GM12801 (cell line): Measurements from ENCODE around the gene SPACA6.

ENCODE experiments used
- TF ChIP-seq, protein P1 (sequence below): IDR thresholded peaks from one replicate; pipeline ENCODE4 v1.5.1; 2011; ENCODE audit warnings: control low read depth; ENCODE audit not compliant: insufficient read length; ENCODE audit errors: extremely low read depth

Gene SPACA6

DNA sequence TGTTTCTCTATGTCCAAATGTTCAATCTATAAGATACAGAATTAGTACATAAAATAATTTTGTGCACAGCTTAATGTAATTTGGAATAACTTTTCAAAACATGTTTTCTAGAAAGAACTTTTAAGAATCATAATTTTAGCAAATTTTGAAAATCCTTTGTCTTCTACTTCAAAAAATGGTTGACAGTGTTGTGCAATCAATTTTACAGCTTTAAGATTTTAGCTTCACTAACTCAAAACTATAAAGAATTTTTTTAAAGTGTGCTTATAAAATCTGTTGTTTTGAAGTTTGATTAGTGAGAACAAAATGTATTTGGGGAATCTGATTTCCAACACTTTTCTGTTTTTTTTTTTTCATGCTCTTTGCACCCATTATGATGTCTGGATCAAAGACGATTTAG is 12.7 kb upstream of the SPACA6 start:
- TF ChIP-seq, protein P1, sequence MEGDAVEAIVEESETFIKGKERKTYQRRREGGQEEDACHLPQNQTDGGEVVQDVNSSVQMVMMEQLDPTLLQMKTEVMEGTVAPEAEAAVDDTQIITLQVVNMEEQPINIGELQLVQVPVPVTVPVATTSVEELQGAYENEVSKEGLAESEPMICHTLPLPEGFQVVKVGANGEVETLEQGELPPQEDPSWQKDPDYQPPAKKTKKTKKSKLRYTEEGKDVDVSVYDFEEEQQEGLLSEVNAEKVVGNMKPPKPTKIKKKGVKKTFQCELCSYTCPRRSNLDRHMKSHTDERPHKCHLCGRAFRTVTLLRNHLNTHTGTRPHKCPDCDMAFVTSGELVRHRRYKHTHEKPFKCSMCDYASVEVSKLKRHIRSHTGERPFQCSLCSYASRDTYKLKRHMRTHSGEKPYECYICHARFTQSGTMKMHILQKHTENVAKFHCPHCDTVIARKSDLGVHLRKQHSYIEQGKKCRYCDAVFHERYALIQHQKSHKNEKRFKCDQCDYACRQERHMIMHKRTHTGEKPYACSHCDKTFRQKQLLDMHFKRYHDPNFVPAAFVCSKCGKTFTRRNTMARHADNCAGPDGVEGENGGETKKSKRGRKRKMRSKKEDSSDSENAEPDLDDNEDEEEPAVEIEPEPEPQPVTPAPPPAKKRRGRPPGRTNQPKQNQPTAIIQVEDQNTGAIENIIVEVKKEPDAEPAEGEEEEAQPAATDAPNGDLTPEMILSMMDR = no peak

DNA sequence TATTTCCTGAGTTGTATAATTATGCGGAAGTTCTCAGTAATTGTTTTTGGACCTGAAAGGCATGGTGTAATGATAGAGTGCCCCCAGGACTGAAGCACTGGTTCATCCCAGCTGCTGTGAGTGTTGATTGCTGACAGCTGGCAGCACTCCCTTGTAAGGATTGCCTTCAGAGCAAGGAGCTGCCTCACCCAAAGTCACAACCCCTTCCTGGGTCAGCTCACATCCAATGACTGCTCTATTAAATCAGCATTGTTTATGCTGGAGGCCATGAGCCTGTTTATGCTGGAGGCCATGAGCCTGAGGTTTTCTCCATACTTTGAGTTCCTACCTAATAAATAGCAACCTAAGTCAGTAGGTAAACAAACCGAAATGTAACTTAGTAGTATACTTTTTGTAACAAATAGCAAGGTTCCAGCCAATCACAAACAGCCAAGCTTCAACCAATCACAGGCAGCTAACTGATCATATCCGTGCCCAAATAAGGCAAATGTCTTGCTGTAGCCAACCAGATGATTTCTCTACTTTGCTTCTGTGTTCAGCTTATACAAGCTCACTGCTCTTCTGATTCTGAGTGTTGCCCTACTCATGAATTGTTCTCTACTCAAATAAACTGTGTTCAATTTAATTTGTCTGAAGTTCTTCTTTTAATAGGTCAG is 11.7 kb upstream of the SPACA6 start:
- TF ChIP-seq, protein P1 = no peak

DNA sequence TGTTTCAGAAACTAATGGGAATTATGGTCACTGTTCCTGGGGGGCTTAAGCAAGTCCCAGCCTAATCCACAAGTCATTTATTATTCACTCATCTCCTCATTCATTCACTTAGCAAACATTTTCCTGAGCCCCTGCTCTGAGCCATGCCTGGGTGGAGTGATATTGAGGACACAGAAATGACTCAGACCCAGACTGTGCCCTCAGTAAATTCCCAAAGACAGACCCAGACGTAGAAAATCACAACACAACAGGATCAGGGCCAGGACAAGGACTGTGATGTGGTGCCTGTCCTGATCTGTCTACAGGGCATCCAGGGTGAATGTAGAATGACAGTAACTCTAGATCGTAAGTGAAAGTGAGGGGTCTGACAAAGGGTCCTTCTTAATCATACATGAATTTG is 7.0 kb upstream of the SPACA6 start:
- TF ChIP-seq, protein P1 = no peak

DNA sequence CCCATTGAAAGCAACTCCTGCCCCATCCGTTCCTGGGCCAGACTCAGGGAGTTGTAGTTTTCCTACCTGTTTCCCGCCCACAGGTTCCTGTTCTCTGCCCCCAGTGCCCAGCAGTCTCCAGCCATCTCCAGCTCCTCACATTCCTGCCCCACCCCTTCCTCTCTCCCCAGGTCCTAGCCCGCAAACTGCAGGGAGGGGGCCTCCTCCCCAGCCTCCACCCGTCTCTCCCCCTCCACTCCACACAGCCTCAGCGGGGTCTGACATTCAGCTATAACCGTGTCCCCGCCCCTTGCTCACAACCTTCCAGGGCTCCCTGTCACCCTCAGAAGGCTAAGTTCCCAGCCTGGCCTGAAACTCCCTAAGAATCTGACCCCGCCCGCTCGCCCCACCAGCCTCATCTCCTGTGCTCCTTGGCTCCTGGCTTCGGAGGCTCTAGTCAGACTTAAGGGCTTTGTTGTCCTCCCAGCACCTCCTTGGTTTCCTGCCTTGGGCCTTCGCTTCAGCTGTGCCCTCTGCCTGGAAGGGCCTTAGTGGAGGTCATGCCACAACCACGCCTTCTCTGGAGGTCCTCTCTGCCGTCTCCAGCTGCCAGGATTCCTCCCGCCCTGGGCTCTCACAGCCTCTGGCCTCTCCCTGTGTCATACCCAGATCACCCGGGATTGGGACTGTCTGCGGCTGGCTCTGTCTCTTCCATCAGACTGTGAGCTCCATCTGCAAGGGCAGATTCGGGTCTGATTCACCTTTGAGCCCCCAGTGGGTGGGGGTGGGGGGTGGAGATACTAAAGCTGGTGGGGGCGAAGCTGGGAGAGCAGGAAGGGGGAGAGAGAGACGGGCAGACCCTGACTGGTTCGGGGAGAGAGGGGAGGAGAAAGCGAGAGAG is 5.1 kb upstream of the SPACA6 start:
- TF ChIP-seq, protein P1 = no peak

DNA sequence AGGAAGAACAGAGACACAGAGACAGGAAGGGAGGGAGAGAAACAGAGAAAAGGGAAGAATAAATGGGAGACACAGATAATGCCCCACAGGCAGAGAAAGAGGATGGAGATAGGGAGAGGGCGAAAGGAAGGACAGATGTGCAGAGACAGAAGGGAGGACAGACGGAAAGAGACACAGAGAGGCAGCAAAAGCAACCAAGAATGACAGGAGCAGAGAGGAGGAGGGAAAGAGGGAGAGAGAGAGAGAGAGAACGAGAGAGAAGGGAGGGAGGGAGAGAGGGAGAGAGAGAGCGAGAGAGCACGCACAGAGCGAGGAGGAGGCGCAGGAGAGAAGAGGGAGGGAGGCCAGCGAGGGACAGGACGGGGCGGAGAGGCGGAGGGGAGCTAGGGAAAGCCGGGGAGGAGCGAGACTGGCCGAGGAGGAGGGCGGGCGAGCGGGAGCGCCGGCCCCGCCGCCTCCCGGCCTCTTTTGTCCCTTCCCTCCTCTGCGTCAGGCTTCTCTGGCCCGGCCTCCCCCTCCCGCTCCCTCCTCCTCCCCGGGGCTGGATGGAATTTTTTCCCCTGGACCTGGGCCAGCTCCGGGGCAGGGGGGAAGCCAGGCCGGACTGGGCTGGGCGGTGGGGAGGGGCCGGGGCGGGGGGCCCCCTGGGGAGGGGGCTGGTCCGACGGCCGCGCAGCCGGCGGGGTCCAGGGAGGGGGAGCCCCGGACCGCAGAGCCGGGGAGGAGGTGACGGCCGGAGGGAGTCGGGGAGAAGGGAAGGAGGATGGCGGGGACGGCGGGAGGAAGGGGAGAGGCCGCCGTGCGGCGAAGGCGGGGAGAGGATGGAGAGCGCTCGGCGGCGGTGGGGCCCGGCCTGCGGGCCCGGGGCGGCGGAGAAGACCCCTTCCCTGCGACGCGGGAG is 4.2 kb upstream of the SPACA6 start:
- TF ChIP-seq, protein P1 = no peak

DNA sequence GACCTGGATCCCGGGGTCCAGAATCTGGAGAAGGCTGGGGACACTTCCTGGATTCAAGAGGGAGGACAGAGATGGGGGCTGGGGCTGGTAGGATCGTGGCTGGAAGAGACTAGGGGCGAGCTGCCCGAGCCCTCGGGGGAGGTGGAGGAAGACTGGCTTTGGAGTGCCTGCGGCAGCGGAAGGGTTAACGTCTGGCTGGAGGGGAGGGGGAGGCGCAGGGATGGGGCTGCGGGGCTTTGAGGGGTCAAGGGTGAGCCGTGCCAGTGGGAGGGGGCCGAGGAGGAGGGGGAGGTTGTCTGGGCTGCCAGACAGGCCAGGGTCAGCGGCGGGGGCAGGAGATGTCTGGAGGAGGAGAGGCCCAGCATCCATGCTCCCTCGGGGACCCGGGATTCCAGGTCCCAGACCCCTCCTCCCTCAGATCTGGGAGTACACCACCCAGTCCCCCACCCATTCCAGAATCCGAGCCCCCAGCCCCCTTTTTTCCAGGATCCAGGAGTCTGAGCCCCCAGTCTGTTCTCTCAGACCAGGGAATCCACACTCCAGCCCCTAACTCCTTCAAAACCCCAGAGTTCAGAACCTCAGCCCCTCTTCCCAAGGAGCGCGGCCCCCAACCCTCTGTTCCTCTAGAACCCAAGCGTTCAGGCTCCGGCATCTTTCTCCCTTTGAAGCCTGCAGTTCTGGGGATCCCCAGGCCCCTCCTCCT is 3.2 kb upstream of the SPACA6 start:
- TF ChIP-seq, protein P1 = no peak
